ENCODE results near the gene ATP8B1.

Gene ATP8B1

DNA sequence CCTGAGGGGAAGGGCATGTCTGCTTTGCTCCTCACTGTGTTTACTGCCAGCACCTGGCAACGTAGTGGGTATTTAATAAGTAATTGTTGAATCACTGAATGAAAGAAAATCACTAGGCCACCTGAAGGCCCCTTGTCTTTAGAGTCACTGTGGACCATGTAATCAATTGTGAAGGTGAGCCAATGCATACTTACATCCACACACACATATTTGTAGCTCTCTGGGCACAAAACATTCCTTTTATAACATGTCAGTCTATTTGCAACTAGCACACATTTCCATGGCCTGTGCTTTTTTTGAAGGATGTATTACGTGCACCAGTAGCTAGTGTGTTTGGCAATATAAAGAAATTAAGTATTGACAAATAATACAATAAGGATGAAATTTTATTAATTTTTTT lies 11.2 kb downstream of the ATP8B1 start:
- DNase-seq = no peak

DNA sequence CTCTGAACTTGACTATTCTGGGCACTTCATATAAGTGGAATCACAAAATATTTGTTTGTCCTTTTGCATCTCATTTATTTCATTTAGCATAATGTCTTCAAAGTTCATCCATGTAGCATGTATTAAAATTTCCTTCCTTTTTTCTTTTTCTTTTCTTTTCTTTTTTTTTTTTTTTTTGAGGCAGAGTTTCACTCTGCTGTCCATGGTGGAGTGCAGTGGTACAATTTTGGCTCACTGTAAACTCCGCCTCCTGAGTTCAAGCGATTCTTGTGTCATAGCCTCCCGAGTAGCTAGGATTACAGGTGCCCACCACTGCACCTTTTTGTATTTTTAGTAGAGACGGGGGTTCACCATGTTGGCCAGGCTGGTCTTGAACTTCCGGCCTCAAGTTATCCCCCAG lies 11.9 kb downstream of the ATP8B1 start:
- DNase-seq = no peak

DNA sequence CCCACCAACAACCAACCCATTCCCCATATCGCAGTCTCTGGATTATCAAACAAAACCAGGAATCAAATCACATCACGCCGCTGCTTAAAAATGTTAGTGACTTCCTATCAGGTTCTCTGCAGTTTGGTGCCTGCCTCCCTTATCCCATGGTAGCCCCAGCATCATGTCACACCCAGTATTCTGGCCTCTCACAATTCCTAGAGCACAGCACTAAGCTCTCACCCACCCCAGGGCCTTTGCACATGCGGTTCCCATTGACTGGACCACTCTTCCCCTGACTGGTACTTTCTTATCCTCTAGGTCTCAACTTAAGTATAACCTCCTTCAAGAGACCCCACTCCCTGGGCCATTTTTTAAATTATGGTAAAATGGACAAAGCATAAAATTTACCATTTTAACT lies 12.8 kb downstream of the ATP8B1 start:
- DNase-seq = no peak

DNA sequence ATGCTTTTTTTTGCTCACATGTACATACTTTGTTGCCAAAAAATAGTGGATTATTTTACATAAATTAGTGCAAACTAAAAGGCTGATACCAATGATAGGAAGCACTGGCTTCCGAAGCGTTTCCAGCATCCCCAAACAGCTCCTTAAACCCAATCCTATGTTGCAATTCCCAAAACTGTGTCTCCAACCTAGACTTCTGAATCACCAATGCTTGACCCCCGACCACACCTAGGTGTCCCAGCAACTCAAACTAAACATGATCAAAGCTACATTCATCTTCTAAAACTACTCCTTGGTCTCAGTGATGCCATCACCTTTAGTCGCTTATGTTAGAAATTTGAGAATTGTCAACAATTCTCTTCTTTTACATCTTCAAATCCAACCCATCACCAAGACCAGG lies 13.4 kb downstream of the ATP8B1 start:
- DNase-seq = no peak

DNA sequence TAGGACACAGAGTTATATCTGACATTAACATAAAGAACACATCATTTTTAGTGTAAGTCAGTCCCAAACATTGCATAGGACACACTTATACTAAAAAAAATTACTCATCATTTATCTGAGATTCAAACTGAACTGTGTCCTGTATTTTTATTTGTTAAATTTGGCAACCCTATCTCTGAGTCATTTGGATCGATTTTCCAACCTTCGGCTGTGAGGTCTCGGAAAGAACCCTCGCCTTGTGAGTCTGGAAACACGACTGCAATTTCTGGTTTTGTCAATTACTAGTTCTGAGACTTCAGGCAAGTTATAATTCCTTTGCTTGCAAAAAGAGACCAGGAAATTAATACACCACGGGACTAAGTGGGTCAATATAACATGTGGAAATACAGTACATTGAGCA lies 14.0 kb downstream of the ATP8B1 start:
- no peak for DNase-seq

DNA sequence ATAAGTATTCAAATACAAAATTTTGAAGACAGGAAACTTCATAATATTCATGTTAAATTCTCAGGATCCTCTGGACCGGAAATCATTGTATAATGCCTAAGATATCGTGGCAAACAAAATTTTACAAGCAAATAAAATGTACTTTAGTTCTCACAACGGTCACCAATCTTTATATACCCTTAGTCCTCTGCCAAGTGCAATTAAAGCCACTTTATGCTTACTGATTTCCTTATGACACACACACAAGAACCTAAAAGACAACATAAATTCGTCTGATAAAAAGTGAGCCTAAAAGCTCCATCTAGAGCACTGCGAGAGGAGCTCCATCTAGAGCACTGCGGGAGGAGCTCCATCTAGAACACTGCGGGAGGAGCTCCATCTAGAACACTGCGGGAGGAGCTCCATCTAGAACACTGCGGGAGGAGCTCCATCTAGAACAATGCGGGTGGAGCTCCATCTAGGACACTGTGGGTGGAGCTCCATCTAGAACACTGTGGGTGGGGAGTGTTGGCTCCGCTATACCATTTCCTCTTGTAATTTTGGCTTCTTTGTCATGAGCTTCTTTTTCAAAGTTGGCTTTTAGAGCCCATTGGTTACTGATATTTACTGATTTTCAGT lies 15.9 kb downstream of the ATP8B1 start:
- no peak for DNase-seq

DNA sequence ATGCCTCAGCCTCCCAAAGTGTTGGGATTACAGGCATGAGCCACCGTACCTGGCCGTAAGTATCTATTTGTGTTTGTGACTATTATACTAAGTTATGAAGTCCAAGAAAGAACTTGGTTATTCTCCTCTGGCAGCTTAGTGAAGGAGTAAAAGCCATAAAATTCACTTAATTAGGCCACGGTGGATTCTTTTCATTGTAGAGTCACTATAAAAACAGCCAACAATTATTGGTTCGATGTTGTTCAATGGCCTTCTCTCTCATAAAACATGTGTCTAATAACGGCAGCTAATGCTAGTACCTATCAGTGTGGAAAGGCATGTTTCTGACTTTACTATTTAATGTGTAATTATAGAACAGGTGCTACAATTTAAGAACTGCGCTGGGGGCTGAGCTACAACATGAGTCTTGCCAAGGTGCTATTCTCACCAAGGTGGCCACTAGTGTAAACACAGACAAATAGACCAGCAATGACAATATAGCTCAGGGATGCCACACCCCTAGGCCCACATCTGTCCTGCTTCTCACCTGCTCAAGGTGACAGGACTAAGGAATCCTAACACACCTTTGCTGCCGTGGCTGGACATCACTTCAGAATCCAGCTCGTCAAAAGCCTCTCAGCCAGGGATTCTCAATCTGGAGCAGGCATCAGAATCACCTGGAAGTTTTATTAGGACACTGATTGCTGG lies 17.2 kb downstream of the ATP8B1 start:
- no peak for DNase-seq

DNA sequence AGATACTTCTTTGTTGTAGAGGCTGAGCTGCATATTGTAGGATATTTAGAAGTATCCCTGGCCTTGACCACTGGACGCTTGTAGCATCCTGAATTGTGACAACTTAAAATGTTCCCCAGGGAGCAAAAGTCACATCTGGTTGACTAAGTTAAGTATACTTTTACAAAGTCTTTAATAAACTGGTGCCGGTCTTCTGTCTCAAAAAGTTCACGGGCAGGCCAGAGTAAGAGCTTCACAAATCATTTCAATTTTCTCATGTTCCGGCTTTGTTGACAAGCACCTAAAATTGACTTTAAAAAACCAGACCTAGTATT lies 18.4 kb downstream of the ATP8B1 start:
- no peak for DNase-seq

DNA sequence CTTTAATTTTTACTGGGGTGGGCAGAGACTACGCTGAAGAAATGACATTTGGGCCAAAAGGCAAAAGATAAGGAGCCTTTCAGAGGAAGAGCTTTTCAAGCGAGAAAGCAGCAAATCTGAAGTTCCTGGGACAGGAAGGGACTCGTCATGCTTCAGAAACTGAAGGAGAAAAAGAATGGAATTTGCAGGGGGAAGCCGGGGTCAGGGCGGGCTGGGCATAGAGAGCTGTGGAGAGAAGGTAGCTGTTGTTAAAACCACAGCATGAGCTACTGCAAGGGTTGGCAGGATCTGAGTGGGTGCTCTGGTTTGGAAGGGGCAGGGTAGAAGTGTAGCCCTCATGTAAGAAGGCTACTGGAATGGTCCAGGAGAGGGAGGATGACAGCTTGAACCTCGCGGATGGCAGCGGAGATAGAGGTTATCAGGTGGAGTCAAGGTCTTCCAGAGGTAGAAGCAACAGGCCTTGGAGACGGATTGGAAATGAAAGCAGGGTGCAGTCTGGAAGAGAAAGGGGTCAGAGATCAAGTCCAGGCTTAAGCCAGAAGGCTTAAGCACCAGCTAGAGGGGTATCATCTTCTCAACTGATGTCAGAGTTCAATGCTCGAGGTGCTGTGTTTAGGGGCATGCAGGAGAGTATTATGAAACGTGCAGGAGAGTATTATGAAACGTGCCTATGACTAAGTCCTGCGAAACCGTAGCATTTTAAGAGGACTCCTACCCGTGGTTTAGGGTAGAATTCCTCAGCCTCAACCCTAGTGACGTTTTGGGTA lies 18.9 kb downstream of the ATP8B1 start:
- no peak for DNase-seq

DNA sequence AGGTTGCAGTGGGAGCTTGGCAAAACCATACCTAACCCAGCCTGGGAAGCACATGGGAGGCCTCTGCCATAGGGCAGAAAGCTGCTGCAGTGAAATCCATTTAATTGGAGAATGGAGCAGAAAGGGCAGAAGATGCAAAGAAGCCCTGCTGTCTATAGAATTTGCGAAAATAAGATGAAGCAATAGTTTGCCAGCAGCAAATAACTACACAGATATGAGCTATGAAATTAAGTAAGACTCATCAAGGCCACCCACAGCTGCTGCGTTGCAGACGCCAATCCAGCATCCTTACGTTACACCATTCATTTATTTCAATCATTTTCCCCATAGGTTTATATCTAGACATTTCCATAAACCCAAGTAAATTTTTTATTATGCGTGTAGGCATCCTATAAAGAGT lies 21.1 kb downstream of the ATP8B1 start:
- no peak for DNase-seq

DNA sequence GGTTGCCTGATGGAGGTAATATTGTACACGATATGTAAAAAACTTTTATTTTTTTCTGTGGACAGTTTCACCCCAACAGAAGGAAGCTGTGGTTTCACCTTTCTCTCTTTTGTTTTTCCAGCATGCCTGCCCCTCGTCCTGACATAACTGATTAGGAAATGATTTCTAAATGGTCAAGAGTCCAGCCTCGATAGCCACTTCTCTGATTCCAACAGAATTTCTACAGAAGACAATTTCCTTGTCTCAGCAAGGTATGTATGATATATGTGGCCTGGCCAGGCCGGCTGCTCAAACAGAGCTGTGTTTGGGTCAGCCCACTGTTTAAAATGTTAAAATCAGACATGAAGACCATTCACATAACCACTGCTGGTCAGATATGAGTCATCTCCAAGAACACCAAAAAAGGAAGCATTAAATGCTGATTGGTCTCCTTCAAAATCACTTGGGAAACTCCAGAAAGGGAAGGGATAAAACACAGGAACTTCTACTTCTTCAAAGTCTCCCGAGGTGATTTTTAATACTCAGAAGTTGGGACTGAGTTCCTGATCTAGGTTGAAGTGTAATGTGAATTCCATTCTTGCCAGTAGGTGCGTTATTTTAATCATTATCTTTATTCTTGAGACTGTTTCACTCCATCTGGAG lies 22.3 kb downstream of the ATP8B1 start:
- DNase-seq = no peak

DNA sequence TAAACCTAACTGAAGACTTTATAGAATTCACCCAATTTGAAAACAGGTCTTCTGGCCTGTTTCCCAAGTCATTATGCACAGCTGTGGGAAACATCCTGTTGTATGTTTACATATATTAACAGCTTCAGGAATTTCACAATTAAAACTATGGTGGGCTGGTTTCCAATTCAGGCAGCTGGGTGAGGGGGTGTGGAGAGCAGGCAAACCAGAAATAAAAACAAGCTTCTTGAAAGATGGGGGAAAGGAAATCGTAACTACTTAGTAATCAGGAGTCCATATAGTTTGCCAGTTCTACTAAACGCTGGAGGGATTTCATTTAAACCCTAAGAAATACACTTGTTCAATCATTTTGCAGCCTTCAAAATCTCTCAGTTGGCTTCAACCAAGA lies 22.8 kb downstream of the ATP8B1 start:
- DNase-seq = peak; percentile 69

DNA sequence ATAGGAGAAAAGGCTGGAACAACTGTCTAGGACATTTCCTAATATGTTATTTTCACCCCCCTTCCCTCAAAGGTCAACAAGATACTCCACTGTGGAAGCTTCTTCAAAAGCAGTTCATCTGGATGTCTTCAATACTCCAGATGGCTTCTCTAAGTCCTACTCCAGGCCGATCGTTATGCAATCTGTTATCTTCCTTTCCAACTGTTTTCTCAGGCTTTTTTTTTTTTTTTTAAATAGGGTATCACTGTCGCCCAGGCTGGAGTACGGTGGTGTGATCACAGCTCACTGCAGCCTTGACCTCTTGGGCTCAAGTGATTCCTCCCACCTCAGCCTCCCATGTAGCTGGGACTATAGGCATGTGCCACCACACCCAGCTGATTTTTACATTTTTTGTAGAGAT lies 26.3 kb downstream of the ATP8B1 start:
- DNase-seq = peak; percentile 68

DNA sequence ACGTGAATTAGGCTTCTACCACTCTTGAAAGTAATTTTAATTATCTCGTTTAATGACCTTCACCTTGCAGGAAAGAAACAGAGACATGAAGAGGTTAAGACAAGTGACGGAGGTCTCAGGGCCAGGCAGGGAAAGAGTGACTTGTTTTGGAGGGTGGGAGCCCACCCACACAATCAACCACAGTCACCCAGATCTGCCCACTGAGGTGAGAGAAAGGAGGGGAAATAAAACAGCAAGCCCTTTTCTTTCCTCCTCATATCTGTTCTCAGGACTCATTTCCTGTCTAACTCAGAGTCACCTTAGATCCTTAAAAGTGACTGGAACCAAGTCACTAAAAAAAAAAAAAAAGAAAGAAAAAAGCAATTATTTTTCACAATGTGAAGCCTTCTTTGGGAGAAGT lies 26.8 kb downstream of the ATP8B1 start:
- no peak for DNase-seq

DNA sequence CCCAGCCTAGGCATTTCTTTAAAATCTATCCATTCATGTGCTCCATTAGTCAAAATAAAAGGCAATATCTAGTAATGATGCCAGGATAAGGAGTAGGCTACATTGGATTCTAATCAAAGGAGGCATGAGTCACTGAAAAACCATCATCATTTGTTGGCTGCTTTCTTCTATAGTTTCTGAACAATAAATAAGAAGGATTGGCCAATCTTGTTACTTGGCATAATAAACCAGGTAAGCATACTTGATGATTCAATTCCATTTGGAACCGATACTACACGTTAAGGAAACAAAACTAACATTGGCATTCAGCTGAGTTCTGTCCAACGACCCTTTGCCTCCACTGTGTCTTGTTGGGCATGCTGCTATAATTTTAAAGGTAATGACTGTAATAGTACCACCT lies 27.2 kb downstream of the ATP8B1 start:
- no peak for DNase-seq

DNA sequence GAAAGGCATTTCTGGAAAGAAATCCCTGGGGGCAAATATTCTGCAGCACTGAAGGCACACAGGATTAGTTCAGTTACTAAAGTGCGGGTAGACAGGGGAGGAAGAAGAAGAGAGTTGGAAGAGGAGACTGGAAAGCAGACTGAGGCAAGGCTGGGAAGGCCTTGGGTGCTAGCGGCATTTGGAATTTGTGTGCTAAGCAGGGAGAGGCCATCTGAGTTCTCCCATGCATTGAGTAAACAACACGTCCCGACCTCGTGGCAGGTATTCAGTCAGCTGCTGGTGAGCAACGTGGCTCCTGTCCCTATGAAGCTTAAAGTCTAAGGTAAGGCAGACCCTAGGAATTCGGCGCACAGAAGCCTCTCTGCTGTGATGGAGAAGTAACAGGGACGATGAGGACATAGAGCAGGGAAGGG lies 30.7 kb downstream of the ATP8B1 start:
- DNase-seq = no peak

DNA sequence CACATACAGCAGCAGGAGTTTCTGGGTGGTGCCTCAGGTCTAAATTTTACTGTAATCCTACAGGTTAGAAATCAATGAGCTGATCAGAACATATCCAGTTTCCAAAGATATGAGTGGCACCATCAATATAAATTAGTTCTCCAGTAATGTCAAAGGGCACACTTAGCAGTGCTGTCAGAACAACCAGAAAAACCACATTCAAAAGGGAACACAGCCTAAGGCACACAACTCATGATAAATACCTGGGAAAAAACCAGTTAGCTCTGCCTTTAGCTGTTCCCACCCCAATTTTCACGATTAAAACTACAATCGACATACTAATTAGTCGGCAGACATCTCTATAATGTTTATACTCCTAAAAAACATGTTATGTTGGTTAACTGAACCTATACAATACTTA lies 31.5 kb downstream of the ATP8B1 start:
- no peak for DNase-seq

DNA sequence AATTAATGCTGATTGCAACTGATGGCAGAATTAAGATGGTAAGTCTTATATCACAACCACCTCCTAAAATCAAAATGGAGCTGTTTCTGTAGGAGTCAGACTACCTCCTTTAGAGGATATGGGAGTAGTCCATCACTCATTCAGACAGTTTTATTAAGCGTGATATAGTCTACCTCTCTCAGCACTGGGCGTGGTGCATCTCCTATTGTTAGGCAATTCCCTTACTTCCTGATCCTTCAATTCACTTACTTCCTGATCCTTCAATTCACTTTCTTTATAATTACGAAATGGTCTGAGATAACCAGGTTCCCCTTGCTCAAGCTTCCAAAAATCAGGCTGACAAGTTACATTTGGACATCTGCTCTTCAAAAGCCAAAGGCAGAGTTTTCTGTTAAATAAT lies 31.9 kb downstream of the ATP8B1 start:
- DNase-seq = no peak

DNA sequence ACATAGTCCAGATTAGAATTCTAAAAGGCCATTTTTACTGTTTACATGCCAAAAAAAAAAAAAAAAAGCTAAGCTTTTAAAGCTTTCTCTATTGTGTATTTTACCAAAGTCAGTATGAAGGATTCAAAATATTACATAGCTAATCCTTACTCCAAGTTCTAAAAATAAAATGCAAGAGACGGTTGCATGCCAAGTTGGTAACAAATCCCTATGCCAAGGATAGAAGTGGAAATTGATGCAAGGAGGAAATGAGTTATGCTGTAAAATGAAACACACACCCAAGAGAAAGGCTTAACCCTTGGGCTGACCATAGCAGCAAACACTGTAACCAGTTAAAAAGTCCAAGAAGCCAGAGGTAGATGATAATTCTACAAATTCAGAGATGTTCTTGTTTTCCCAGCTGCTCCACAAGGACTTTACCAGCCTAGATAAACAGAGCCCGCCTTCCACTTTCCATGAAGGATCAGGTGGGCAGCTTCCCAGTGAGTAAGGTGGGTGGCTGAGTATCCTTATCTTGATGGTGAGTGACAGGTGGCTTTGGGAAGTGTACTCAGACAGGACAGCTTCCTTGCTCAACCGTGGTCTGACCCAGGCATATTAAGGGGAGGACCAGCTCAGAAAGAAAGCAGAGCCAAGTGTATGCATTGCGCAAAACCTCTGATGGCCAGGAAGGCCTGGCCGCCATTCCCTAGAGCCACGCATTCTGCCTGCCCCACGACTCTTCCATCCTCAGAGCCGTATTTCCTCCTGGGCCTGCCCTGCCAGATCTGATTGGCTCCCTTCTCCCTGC lies 34.4 kb downstream of the ATP8B1 start:
- DNase-seq = no peak

DNA sequence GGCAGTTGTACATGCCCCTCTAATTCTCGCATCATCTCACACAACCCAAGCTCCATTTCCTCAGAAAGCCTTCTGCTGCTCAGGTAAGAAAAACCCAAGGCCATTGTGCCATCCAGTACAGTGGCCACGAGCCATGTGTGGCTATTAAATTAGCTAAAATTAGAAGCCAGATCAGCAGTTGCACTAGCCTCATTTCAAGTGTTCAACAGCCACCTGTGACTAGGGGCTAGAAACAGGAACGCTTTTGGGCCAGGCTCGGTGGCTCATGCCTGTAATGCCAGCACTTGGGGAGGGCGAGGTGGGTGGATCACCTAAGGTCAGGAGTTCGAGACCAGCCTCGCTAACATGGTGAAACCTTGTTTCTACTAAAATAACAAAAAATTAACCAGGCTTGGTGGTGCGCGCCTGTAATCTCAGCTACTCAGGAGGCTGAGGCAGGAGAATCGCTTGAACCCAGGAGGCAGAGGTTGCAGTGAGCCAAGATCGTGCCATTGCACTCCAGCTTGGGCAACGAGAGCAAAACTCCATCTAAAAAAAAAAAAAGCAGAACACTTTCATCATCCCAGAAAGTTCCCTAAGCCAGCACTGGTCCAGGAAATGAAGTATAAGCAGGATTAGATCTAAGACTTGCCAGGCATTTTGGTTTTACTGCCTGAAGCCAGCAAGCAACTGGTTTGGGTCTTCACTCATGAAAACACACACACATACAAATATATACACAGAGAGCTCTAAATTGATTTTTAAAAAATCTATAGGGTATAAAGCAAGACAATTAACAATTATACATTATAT lies 35.7 kb downstream of the ATP8B1 start:
- DNase-seq = no peak

DNA sequence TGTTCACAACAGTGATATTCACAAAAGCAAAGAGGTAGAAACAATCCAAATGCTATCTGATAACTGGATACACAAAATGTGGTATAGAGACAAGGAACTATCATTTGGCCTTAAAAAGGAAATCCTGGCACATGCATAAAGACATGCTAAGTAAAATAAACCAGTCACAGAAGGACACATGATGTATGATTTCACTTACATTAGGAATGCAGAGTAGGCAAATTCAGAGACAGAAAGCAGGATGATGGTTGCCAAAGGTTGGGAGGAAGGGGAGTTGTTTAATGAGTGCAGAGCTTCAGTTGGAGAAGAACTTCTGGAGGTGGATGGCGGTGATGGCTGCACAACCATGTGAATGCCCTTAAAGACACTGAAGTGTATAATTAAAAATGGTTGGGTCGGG lies 38.1 kb downstream of the ATP8B1 start:
- no peak for DNase-seq

DNA sequence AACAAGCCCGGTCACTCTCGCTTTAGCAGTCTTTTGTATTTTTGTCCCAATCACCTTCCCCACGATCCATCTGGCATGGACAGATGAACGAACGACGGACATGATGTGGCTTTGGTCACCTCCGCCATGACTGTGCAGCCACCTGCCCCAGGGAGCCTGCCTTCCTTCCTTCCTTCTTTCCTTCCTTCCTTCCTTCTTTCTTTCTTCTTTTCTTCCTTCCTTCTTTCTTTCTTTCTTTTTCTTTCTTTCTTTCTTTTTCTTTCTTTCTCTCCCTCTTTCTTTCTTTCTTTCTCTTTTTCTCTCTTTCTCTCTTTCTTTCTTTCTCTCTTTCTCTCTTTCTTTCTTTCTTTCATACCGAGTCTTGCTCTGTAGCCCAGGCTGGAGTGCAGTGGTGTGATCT lies 39.0 kb downstream of the ATP8B1 start:
- DNase-seq = no peak

Data from DMS 273 treated with DMSO at 0.1 percent for 48 hours (cell line).